GM10248 (cell line): ENCODE results near the gene SYT8.

Source experiments
- CTCF ChIA-PET: fragments of 300-600 bp; sonication (Branson Sonifier 250); formaldehyde crosslinking; extraction: SDS; loops from one replicate; lab custom pipeline; 2021; ENCODE audit warnings: antibody characterized with exemption; lab: Yijun Ruan, JAX
- POLR2A ChIA-PET: fragments of 350-650 bp; sonication (Branson Sonifier 250); formaldehyde crosslinking; extraction: SDS; loops from one replicate; lab custom pipeline; 2020; ENCODE audit warnings: antibody characterized with exemption; lab: Yijun Ruan, JAX
- DNase-seq: peaks from one replicate; pipeline ENCODE4 v3.0.0; 2012; ENCODE audit errors: extremely low spot score
- TF ChIP-seq, protein P1 (sequence below): IDR thresholded peaks from 2 replicates; pipeline ENCODE4 v1.5.1; 2012; ENCODE audit warnings: mild to moderate bottlenecking, low read depth; ENCODE audit errors: extremely low read depth, missing control alignments, control extremely low read depth

SYT8 gene

DNA sequence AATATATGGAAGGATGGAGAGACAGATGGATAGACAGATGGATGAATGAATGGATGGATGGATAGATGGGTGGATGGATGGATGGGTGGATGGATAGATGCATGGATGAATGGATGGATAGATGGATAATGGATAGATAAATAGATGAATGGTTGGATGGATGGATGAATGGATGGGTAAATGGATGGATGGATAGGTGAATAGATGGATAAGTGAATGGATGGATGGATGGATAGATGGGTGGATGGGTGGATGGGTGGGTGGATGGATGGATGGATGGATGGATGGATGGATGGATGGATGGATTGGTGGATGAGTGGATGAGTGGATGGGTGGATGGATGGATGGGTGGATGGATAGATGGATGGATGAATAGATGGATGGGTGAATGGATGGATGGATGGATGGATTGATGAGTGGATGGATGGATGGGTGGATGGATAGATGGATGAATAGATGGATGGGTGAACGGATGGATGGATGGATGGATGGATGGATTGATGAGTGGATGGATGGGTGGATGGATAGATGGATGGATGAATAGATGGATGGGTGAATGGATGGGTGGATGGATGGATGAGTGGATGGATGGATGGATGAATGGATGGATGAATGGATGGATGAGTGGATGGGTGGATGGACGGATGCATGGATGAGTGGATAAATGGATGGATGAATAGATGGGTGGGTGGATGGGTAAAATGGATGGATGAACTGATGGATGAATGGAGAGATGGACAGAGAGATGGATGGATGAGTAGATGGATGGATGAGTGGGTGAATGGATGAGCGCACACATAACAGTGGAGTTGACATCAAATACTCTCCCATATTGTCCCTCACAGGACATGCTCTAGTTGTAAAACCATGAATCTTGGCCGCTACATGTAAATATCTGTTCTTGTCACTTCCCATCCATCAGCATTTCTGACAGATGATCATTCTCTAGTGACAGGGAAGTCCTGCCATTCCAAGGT lies 26.9 kb downstream of the SYT8 start:
- ChIA-PET CTCF (interaction anchor here (1.6 to 2.2 kb wide), 2 partner anchors 21 to 29 kb away, joined by 4 to 7 read pairs; no protein-coding TSS in a partner anchor), POLR2A (interaction anchor here (0.7 to 1.1 kb wide), 2 partner anchors 11 to 246 kb away, joined by 3 read pairs; no protein-coding TSS in a partner anchor)
- TF ChIP-seq, protein P1, sequence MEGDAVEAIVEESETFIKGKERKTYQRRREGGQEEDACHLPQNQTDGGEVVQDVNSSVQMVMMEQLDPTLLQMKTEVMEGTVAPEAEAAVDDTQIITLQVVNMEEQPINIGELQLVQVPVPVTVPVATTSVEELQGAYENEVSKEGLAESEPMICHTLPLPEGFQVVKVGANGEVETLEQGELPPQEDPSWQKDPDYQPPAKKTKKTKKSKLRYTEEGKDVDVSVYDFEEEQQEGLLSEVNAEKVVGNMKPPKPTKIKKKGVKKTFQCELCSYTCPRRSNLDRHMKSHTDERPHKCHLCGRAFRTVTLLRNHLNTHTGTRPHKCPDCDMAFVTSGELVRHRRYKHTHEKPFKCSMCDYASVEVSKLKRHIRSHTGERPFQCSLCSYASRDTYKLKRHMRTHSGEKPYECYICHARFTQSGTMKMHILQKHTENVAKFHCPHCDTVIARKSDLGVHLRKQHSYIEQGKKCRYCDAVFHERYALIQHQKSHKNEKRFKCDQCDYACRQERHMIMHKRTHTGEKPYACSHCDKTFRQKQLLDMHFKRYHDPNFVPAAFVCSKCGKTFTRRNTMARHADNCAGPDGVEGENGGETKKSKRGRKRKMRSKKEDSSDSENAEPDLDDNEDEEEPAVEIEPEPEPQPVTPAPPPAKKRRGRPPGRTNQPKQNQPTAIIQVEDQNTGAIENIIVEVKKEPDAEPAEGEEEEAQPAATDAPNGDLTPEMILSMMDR = no peak
- no peak for DNase-seq

GRCh38 chr11:1862588-1863351 lies 28.0 kb downstream of the SYT8 start:
- ChIA-PET CTCF (interaction anchor here (1.0 to 2.2 kb wide), 3 partner anchors 13 to 30 kb away, joined by 3 to 7 read pairs (median 4); no protein-coding TSS in a partner anchor), POLR2A (interaction anchor here (0.7 to 1.1 kb wide), 2 partner anchors 13 to 245 kb away, joined by 3 read pairs; no protein-coding TSS in a partner anchor)
- no peak for DNase-seq
- TF ChIP-seq, protein P1 = no peak

DNA sequence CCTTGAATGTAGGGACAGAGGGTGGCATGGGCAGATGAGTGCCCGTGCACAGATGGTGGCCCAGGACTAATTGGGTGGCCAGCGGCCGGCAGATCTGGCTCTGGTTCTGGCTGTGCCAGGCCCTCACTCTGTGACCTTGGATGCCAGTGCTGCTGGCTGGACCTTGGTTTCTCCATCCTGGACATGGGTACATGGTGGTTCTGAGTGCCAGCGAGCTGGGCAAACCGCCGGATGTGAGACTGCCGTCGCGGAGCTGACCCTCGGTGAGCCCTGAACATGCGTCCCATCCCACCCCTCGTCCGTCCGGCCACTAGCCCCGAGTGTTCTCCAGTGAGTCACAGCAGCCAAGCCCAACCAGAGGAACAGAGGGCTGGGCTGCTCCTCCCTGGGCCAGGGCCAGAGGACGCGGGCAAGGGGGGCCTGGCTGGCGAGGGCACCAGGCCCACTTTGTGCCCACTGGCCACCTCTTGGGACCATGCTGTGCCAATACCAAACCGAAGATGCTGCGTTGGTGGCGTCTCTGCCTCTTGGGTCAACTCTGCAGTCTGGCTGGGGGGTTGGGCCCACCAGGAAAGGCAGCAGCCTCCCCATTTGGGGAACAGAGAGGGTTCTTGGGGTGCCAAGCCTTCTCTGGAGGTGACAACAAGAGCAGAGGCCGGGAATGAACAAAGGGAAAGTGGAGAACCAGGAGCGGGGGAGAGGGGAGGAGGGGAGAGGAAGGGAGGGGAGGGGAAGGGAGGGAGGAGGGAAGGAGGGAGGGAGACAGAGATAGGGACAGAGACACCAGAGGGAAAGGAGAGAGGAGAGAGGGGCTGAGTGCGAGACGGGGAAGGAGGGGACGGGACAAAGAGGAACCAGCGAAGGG lies 28.8 kb downstream of the SYT8 start:
- TF ChIP-seq, protein P1 = no peak
- ChIA-PET POLR2A (no interaction called here), CTCF (interaction anchor here (1.0 to 2.2 kb wide), 3 partner anchors 13 to 31 kb away, joined by 3 to 7 read pairs (median 4); no protein-coding TSS in a partner anchor)
- DNase-seq = no peak

- TF ChIP-seq, protein P1 = no peak
- POLR2A ChIA-PET = no interaction called here
These were observed 29.4 kb downstream of the SYT8 start for GRCh38 chr11:1864231-1864630.

GRCh38 chr11:1864831-1865665 lies 30.3 kb downstream of the SYT8 start:
- TF ChIP-seq, protein P1 = no peak
- DNase-seq = no peak
- ChIA-PET POLR2A (no interaction called here), CTCF (interaction anchor here (1.8 to 2.4 kb wide), 2 partner anchors 11 to 17 kb away, joined by 5 to 8 read pairs; no protein-coding TSS in a partner anchor)

More at GRCh38 chr11:1864231-1864630, 29.4 kb downstream of the SYT8 start:
- DNase-seq = no peak
- CTCF ChIA-PET = no interaction called here
